ENCODE measurements around the gene SPINK6.

The SPINK6 gene

DNA sequence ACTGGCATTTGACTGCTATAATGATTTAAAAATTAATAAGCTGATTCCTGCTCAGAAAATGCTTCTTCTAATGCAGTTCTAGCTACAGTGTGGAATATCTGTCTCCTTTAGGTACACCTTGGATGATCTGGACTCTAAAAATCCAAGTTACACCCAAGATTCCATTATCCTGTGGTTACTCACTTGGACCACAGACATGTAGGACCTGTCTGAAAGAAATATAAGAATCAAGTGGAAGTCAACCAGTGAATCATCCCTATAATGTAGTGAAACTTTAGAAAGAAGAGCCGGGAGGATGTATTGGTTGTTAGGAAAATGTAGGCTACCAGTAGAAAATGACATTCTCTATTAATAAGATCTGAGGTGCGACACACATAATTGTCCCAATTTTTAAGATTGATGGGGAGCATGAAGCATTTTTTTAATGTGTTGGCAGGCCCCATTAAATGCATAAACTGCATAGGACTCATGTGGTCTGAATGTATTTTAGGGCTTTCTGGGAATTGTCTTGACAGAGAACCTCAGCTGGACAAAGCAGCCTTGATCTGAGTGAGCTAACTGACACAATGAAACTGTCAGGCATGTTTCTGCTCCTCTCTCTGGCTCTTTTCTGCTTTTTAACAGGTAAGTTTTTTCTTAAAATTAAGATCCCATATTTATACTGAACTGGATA, at the start of gene SPINK6:
Gene SPINK6, plus strand, starts transcription at position 512 of the 673 bp plus-strand sequence. Its CDS starts 55 bp downstream, at position 567.
- DNase-seq, result no peak

DNA sequence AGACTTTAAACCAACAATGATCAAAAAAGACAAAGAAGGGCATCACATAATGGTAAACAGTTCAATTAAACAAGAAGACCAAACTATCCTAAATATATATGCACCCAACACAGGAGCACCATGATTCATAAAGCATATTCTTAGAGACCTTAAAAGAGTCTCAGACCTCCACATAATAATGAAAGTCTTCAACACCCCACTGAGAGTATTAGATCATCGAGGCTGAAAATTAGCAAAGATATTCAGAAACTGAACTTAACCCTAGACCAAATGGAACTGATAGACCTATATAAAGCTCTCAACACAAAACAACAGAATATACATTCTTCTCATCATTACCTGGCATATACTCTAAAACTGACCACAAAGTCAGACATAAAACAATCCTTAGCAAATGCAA, 46.2 kb upstream of the SPINK6 start:
- DNase-seq, result no peak

DNA sequence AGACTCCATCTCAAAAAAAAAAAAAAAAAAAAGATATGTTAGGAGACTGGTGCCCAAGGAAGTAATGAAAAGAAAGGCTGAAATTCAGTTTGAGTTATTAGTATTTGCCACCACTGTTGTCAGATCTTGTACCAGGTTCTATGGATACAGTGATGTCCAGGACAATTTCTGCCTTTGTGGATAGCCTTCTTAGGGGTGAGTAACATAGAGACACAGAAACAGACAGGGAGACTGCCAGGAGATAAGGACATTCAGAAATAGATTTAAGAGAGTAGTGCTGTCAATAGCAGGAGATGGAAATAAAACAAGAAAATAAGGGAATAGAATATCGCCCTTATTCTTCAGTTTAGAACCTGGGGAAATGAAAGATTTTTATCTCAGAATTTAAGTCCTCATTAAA, 40.8 kb upstream of the SPINK6 start:
- DNase-seq, result no peak

- DNase-seq, result no peak
Observed at GRCh38 chr5:148163345-148163744, 39.5 kb upstream of the SPINK6 start.

GRCh38 chr5:148166550-148167283, 36.1 kb upstream of the SPINK6 start:
- DNase-seq, result no peak

DNA sequence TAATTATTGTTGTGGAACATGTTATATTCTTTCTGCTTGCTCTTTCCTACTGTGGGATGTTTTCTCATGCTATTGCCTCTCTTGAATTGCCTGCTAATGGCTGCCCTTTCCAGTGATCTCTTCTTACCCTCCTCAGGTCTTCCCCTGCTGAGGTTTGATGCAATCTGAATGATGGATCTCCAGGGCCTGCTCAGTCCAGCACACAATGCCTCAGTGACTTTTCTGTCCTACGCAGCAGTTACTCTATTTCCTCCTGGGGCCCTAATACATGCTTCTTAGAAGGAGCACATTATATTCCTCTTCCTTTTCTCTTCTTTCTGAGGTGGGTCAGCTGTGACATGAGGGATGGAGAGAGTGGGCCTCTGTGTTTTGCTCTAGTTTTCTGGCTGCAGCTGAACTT, 34.6 kb upstream of the SPINK6 start, which contains the start of gene SPINK14:
Gene SPINK14, plus strand, starts transcription at position 301 of the 400 bp plus-strand sequence. CDS start 1,187 bp downstream, outside the sequence.
- DNase-seq, result no peak

GRCh38 chr5:148172377-148172776, 30.5 kb upstream of the SPINK6 start:
- DNase-seq, result no peak

- no peak for DNase-seq
Observed at GRCh38 chr5:148176480-148176879, 26.4 kb upstream of the SPINK6 start.

- DNase-seq, result no peak
Observed at GRCh38 chr5:148177207-148177606, 25.6 kb upstream of the SPINK6 start.

GRCh38 chr5:148179234-148179824, 23.5 kb upstream of the SPINK6 start:
- peak in 1 of 2 donors; percentile 67 for DNase-seq

GRCh38 chr5:148186248-148187003, 16.4 kb upstream of the SPINK6 start:
- no peak for DNase-seq

DNA sequence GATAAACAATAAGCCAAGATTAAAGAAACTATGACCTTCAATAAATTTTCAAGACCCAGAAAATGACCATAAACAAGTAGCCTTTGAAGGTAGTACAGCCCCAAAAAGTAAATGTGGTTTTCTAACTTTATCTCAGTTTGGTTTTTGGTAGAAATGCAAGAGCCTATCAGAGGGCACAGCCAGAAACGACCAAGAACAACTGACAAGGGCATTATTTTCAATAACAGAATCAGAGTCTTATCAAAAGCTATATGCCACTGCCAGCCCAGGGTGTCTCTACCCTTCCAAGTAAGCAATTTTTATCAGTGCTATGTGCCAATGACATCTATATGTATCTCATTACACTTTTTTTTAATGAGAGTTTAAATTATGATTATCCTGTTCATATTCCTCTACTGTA, 11.8 kb upstream of the SPINK6 start:
- DNase-seq, result no peak

DNA sequence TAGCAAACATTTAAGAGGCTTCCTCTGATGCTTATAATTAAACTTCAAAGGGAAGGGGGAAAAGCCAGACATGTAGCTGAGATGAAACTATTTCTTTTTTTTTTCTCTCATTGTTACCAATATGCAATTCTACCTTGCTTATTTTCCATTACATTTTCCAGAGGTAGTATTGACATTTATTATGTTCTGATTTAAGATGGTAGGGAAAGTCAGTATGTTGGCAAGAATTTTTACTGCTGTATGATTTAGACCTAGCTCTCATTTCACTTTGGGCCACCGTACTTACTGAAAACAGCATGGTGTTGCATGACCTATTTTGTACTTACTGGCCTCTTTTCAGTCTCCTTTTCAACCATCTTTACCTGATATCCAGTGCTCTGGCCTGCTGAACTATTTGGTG, 9.6 kb upstream of the SPINK6 start:
- DNase-seq, result no peak

DNA sequence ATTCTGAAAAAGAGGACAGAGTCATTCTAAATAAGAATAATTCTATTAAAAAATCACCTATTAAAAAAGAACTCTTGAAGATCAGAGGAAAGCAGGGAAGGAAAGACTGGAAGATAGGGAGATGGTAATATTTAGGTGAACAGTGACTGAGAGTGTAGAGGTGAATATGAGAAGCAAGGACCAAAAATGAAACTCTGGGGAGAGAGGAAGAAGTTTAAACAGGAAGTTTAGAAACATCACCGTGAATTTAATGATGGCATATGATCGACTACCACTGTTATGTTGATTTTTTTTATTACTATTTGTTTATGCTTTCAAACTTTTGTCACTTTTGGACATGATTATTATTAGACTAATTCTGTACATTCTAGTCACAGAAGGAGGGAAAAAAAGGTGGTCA, 1.7 kb upstream of the SPINK6 start:
- DNase-seq, result no peak

DNA sequence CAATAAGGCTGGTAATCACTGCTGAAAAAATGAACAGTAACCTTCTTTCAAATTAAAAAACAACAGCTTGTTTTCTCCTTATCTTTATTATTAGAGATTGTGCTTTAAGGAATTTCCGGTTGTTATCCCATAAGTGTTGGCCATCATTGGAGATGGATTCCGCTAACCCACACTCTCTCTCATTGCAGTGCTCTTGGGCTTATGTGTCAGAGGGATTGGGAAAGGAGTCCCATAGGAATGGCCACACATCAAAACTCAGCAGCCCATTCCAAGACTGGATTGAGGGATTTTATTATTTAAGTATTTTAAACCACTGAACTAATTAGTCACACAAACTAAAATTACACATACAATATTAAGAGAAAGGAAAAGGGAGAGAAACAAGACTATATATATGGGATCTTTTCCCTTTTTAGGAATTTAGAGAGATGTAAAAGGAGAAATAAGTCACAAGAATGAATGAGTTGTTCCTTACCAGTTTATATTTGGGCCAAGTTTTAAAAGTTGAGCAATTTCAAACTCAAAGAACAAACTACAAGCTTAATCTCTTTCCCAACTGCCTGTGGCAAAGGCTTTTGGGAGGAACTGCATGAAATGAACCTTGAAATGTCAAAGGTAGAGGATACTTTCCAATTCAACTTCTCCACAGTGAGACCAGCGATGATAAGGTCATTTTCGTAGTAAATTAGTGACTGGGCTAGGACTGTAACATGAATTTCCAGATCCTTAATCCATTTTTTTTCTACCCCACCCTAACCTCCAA, 2.4 kb downstream of the SPINK6 start:
- no peak for DNase-seq

DNA sequence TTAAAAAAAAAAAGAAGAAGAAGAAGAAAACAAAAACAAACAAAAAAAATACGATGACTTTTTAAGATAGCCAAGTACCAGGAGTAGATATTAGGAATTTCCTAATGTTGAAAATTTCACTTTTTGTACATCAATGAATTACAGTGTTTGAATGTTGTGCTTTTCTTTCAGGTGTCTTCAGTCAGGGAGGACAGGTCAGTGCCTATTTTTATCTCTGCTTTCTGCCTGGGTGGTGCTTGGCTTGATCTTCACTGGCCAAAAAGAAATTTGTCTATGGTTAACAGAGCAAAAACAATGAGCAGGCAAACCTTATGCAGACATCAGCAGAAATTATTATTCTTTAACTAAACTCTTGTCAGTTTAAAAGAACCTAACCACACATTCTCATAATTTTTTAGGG, 3.0 kb downstream of the SPINK6 start:
- DNase-seq, result no peak

DNA sequence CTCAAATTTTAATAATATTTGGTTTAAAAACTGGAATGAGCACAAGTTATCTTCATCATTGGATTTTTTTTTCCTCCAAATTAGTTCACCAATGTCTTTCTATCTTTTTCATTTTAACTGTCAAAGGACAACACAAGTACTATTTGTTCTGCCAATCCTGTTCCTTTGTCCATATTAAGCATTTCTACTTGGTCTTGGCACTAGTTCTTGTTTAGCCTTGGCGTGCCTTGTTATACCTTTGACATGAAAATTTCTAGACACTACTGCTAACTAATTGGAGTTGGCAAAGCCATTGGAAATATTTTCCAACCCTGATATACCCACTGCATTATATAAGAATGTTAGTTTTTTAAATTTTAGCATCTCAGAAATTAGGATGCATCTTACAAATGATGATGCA, 3.8 kb downstream of the SPINK6 start:
- DNase-seq, result peak in 1 of 2 donors; percentile 34

DNA sequence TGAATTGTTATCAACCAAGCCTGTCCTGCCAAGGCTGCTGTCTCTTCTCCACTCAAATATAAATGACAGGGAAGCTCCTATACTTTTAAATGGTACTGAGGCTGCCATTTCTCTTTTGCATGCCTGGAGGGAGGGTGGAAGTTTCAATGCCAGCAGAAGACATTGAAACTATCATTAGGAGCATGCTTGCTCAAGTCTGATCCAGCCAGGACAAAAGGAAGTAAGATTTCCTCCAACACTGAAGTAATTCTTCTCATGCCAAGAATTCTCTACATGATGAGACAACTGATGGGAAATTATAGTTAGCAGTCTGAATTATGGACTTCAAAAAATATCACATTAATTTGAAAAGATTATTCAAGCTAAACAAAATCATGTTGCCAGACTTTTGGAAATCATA, 5.4 kb downstream of the SPINK6 start:
- no peak for DNase-seq

GRCh38 chr5:148209151-148209770, 6.4 kb downstream of the SPINK6 start:
- DNase-seq, result no peak

GRCh38 chr5:148214665-148215185, 11.9 kb downstream of the SPINK6 start:
- no peak for DNase-seq

DNA sequence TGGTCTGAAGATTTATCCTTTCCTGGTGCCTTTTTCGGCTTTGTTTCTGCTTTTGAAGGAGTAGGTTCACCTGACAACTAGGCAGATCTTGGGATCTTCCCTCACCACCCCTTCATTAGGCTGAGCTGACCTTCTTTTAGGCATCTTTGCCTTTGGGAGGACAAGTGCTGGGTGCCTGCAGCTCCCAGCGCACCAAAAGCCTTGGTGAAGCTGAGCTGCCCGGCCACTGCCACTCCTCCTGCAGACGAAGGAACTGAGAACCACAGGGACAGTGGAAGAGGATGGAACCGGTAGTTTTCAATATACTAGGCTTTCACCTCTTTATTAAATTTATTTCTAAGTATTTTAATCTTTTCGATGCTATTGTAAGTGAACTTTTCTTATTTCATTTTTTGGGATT, 18.7 kb downstream of the SPINK6 start:
- DNase-seq, result no peak

Data from hippocampal formation (tissue), 2 donors.